Brain microvascular endothelial cell (primary cell): ENCODE data around the gene PPP1R13B.
"Not testable (repeated sequence)": the region's sequence is repeated elsewhere in the genome, so short reads cannot be mapped to it uniquely, and the experiment has no call there.

Experiments
- DNase-seq: peaks from one replicate; pipeline ENCODE4 v3.0.0-alpha.2; 2020
- H3K27ac ChIP-seq: fragments of 250-450 bp; sonication (Bioruptor Pico); 2 replicates; pipeline ENCODE4 v1.5.1; 2020; ENCODE audit warnings: mild to moderate bottlenecking, moderate library complexity
- H3K27me3 ChIP-seq: fragments of 250-450 bp; sonication (Bioruptor Pico); replicated peaks from 2 replicates; pipeline ENCODE4 v1.5.1; 2020; ENCODE audit warnings: mild to moderate bottlenecking
- H3K36me3 ChIP-seq: fragments of 250-450 bp; sonication (Bioruptor Pico); replicated peaks from 2 replicates; pipeline ENCODE4 v1.5.1; 2020; ENCODE audit warnings: mild to moderate bottlenecking
- H3K4me3 ChIP-seq: 2 replicates; pipeline ENCODE4 v1.5.1; 2011; ENCODE audit warnings: low read depth, mild to moderate bottlenecking, control low read depth, low read length, moderate library complexity
- in situ Hi-C: cut with HindIII; loops from 2 replicates; pipeline ENCODE4 v1.10.0; 2017; ENCODE audit warnings: low sequenced_read_pairs, low pct_ligation_motif_present
- TF ChIP-seq, protein P1 (sequence below): IDR thresholded peaks from 2 replicates; pipeline ENCODE4 v1.5.1; 2011; ENCODE audit warnings: low read depth, mild to moderate bottlenecking, moderate library complexity, low read length, control low read depth, inconsistent platforms; ENCODE audit errors: missing control alignments

The PPP1R13B gene

GRCh38 chr14:103845327-103845726 is 2.0 kb downstream of the PPP1R13B start:
- Histone ChIP-seq H3K27ac (no peak overlapping the region), H3K4me3 (no peak overlapping the region), H3K36me3 (no peaks in the 10 kb centered on the region), H3K27me3 (peaks cover 6% of the 10 kb centered on the region)
- DNase-seq: no peak
- TF ChIP-seq, protein P1, sequence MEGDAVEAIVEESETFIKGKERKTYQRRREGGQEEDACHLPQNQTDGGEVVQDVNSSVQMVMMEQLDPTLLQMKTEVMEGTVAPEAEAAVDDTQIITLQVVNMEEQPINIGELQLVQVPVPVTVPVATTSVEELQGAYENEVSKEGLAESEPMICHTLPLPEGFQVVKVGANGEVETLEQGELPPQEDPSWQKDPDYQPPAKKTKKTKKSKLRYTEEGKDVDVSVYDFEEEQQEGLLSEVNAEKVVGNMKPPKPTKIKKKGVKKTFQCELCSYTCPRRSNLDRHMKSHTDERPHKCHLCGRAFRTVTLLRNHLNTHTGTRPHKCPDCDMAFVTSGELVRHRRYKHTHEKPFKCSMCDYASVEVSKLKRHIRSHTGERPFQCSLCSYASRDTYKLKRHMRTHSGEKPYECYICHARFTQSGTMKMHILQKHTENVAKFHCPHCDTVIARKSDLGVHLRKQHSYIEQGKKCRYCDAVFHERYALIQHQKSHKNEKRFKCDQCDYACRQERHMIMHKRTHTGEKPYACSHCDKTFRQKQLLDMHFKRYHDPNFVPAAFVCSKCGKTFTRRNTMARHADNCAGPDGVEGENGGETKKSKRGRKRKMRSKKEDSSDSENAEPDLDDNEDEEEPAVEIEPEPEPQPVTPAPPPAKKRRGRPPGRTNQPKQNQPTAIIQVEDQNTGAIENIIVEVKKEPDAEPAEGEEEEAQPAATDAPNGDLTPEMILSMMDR: no peak
- in situ Hi-C loops: no loop called here

DNA sequence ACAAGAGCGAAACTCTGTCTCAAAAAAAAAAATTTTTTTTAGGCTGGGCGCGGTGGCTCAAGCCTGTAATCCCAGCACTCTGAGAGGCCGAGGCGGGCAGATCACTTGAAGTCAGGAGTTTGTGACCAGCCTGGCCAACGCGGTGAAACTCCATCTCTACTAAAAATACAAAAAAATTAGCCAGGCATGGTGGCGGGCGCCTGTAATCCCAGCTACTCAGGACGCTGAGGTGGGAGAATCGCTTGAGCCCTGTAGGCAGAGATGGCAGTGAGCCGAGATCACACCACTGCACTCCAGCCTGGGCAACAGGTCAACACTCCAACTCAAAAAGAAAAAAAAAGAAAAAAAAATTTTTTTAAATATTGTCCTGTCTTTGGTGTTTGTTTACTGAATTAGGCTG is 6.1 kb downstream of the PPP1R13B start:
- DNase-seq, H3K27ac ChIP-seq, H3K4me3 ChIP-seq, in situ Hi-C loops, H3K27me3 ChIP-seq, H3K36me3 ChIP-seq: not testable (repeated sequence)

GRCh38 chr14:103840014-103840413 is 7.4 kb downstream of the PPP1R13B start:
- in situ Hi-C loops: no loop called here
- TF ChIP-seq, protein P1: no peak

GRCh38 chr14:103839579-103839978 is 7.8 kb downstream of the PPP1R13B start:
- Histone ChIP-seq H3K4me3 (no peak overlapping the region), H3K27ac (no peak overlapping the region), H3K27me3 (no peaks in the 10 kb centered on the region), H3K36me3 (no peaks in the 10 kb centered on the region)
- in situ Hi-C loops: no loop called here
- TF ChIP-seq, protein P1: no peak
- DNase-seq: no peak

More at GRCh38 chr14:103840014-103840413, 7.4 kb downstream of the PPP1R13B start:
- Histone ChIP-seq H3K27ac (no peak overlapping the region), H3K4me3 (no peak overlapping the region), H3K36me3 (no peaks in the 10 kb centered on the region), H3K27me3 (no peaks in the 10 kb centered on the region)
- DNase-seq: no peak

GRCh38 chr14:103838117-103838516 is 9.3 kb downstream of the PPP1R13B start:
- no peak overlapping the region for H3K27ac ChIP-seq
- DNase-seq: no peak
- in situ Hi-C loops: no loop called here
- H3K36me3 ChIP-seq: no peaks in the 10 kb centered on the region
- H3K27me3 ChIP-seq: no peaks in the 10 kb centered on the region
- TF ChIP-seq, protein P1: no peak
- H3K4me3 ChIP-seq: no peak overlapping the region

GRCh38 chr14:103836976-103837725 is 10.2 kb downstream of the PPP1R13B start:
- TF ChIP-seq, protein P1: no peak
- in situ Hi-C loops: no loop called here
- Histone ChIP-seq H3K27ac (no peak overlapping the region), H3K27me3 (no peaks in the 10 kb centered on the region), H3K4me3 (no peak overlapping the region), H3K36me3 (no peaks in the 10 kb centered on the region)
- no peak for DNase-seq
